Stomach (tissue), 9 donors: ENCODE results near the gene FOXJ3. TPM values are rescaled to one million over a fixed set of nuclear protein-coding genes. Genes with fewer than 3 reads are reported as not detected.

Source experiments
- DNase-seq, 2 donors: peaks; one replicate each; pipeline versions ENCODE4 v3.0.0 to v3.0.0-alpha.2; 2013 to 2019
- H3K27ac ChIP-seq, 5 donors: fragments of 200-600 bp in 4 of 5; sonication (generic) in 4 of 5; one replicate each; pipeline ENCODE4 v1.5.1; 2013 to 2019; ENCODE audit warnings: mild to moderate bottlenecking in 1 of 5, moderate library complexity in 1 of 5
- H3K27me3 ChIP-seq, 3 donors: fragments of 200-600 bp; sonication (generic); one replicate each; pipeline ENCODE4 v1.5.1; 2017 to 2019; ENCODE audit warnings: mixed run types in 1 of 3
- H3K36me3 ChIP-seq, 4 donors: fragments of 200-600 bp; sonication (generic); 1 replicate in 3 of 4; 2 replicates in 1 of 4; pipeline ENCODE4 v1.5.1; 2016 to 2019
- H3K4me1 ChIP-seq, 4 donors: fragments of 200-600 bp; sonication (generic); one replicate each; pipeline ENCODE4 v1.5.1; 2016 to 2019
- H3K4me3 ChIP-seq, 4 donors: fragments of 200-600 bp; sonication (generic) in 3 of 4; one replicate each; pipeline ENCODE4 v1.5.1; 2016 to 2019; ENCODE audit warnings: mild to moderate bottlenecking in 1 of 4
- H3K9me3 ChIP-seq, 4 donors: fragments of 200-600 bp; sonication (generic); one replicate each; pipeline ENCODE4 v1.5.1; 2016 to 2019
- EP300 ChIP-seq: sonication (generic); formaldehyde crosslinking; IDR thresholded peaks from one replicate; pipeline ENCODE4 v1.6.1; 2017; ENCODE audit warnings: antibody characterized with exemption
- POLR2A ChIP-seq, 4 donors: fragments of 450-650 bp; IDR thresholded peaks; one replicate each; pipeline ENCODE4 v1.6.1; 2016; ENCODE audit warnings: antibody characterized with exemption in 4 of 4, control low read depth in 2 of 4, mild to moderate bottlenecking in 1 of 4, moderate library complexity in 1 of 4
- POLR2AphosphoS5 ChIP-seq, 3 donors: sonication (generic); formaldehyde crosslinking; IDR thresholded peaks; one replicate each; pipeline ENCODE4 v1.6.1; 2016; ENCODE audit warnings: antibody characterized with exemption in 3 of 3
- WGBS, 5 donors: extraction: QIAGEN DNeasy Blood & Tissue Kit in 3 of 5; methylation state at CpG; one replicate each; pipeline versions ENCODE4 v1.1.5 to v1.1.7; 2013 to 2018; 5-methylcytosine and 5-hydroxymethylcytosine counted together
- intact Hi-C: fragments of 100-400 bp; cut with DNase I; formaldehyde crosslinking; loops from one replicate; pipeline ENCODE4 v1.15.1; 2023; ENCODE audit warnings: low total_unique reads
- polyA plus RNA-seq, 3 donors: library from polyadenylated mRNA; stranded (reverse); fragments of 200-250 nt; gene quantifications; one replicate each; pipeline ENCODE4 v1.2.3, GENCODE V29; 2013
- total RNA-seq, 5 donors: library from RNA; depleted of rRNA; stranded (reverse); fragments of >200 nt; gene quantifications; one replicate each; pipeline versions ENCODE4 v1.1.0 to v1.2.3, GENCODE V29; 2014 to 2016
- TF ChIP-seq, protein P1 (sequence below), 7 experiments: fragments of 450-650 bp in 4 of 7; fragments of 200-600 bp in 3 of 7; sonication (generic) in 3 of 7; IDR thresholded peaks; one replicate each; pipeline ENCODE4 v1.5.1; 2016 to 2019; ENCODE audit warnings: antibody characterized with exemption in 7 of 7, control low read depth in 2 of 7, mild to moderate bottlenecking in 1 of 7
- donor health status: healthy with polysubstance abuse.
- donor health status: Bipolar disorder and iron deficiency.
- donor health status: healthy.

Gene FOXJ3
- total and polyA plus RNA-seq, 8 donors: 8.3 to 57.3 (median 12.3) TPM

DNA sequence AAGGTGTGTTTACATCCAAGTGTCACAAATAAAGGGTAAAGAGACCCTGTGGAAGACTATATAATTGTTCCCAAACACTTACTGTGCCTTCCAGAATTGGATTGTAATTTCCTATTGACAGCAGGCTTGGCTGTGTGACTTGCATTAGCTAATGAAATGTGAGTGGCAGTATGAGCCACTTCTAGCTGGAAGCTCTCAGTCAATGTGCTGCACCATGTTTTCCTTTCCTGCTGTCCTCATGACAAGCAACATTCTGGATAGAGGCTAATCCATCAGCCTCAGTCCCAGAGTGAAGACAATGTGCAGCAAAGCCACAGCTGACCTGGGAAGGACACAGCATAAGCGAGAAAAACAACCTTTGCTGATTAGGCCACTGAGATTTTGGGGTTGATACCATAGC, 5.9 kb upstream of the FOXJ3 start:
- WGBS, 5 donors: 50 to 80% (median 67%) methylated on average over 1 of the region's 1 CpG
- no peaks in the 10 kb centered on the region for H3K9me3 ChIP-seq
- no peak for TF ChIP-seq EP300
- no peak for TF ChIP-seq POLR2AphosphoS5 (IDR thresholded peaks at IDR 0.05)
- TF ChIP-seq, protein P1, sequence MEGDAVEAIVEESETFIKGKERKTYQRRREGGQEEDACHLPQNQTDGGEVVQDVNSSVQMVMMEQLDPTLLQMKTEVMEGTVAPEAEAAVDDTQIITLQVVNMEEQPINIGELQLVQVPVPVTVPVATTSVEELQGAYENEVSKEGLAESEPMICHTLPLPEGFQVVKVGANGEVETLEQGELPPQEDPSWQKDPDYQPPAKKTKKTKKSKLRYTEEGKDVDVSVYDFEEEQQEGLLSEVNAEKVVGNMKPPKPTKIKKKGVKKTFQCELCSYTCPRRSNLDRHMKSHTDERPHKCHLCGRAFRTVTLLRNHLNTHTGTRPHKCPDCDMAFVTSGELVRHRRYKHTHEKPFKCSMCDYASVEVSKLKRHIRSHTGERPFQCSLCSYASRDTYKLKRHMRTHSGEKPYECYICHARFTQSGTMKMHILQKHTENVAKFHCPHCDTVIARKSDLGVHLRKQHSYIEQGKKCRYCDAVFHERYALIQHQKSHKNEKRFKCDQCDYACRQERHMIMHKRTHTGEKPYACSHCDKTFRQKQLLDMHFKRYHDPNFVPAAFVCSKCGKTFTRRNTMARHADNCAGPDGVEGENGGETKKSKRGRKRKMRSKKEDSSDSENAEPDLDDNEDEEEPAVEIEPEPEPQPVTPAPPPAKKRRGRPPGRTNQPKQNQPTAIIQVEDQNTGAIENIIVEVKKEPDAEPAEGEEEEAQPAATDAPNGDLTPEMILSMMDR (IDR thresholded peaks at IDR 0.05): no peak
- no peak for TF ChIP-seq POLR2A (IDR thresholded peaks at IDR 0.05)
- no peaks in the 10 kb centered on the region for H3K27me3 ChIP-seq
- peaks cover 6 to 36% (median 23%) of the 10 kb centered on the region in 4 donors for H3K4me1 ChIP-seq
- intact Hi-C loops: no loop called here
- no peak overlapping the region for H3K4me3 ChIP-seq
- peak overlapping the region; percentile 25 to 77 (median 48) for H3K27ac ChIP-seq
- DNase-seq: peak in 1 of 2 donors; percentile 17
- H3K36me3 ChIP-seq: no peaks in the 10 kb centered on the region

DNA sequence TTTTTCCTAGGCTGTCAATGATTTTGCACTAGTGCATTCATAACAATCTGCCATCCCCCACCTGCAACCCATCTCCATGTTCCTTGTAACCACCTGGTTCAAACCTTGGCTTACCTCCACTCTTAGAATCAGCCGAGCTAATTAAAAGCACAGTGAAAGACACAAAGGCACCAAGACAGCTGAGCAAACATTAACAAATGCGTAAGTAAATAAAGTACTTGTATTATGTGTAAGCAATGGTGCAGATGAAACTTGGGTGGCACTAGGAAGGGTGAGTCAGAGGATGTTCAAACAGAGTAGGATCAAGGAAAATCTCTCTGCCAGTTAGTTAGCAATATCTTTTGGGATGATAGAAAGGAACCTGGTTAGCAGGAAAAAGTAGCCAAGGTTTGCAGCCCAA, 5.1 kb upstream of the FOXJ3 start:
- peak; percentile 51 to 83 for DNase-seq
- peak in 2 of 3 donors; percentile 75 to 86 for TF ChIP-seq POLR2AphosphoS5 (IDR thresholded peaks at IDR 0.05)
- TF ChIP-seq POLR2A (IDR thresholded peaks at IDR 0.05): no peak
- Histone ChIP-seq H3K9me3 (no peaks in the 10 kb centered on the region), H3K36me3 (no peaks in the 10 kb centered on the region), H3K27me3 (no peaks in the 10 kb centered on the region), H3K27ac (peak overlapping the region in 4 of 5 donors; percentile 25 to 58 (median 45)), H3K4me3 (no peak overlapping the region), H3K4me1 (peaks cover 6 to 40% (median 24%) of the 10 kb centered on the region in 4 donors)
- intact Hi-C loops: no loop called here
- WGBS, 5 donors: 19 to 55% (median 33%) methylated on average over 2 of the region's 2 CpGs

DNA sequence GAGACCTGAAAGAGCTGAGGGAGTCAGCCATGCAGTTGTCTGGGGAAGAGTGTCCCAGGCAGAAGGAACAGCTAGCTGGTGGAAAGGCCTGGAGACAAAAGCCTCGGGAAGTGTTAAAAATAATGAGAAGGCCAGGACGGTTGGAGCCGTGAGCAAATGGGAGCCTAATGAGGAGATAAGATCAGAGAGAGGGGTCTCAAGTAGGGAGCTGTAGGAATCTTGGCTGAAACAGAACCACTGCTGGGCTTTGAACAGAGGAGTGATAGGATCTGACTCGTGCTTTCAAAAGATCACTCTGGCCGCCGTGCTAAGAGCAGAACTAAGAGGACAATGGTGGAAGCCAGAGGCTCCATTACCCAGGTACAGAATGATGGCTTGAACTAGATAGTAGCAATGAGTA, 1.9 kb upstream of the FOXJ3 start:
- TF ChIP-seq EP300 (no peak), POLR2AphosphoS5 (IDR thresholded peaks at IDR 0.05) (no peak), POLR2A (IDR thresholded peaks at IDR 0.05) (no peak)
- TF ChIP-seq, protein P1 (IDR thresholded peaks at IDR 0.05): no peak
- Histone ChIP-seq H3K36me3 (no peaks in the 10 kb centered on the region), H3K4me1 (peaks cover 20 to 64% (median 43%) of the 10 kb centered on the region in 4 donors), H3K27ac (peak overlapping the region in 4 of 5 donors; percentile 96 to 99 (median 96)), H3K9me3 (no peaks in the 10 kb centered on the region), H3K4me3 (no peak overlapping the region), H3K27me3 (no peaks in the 10 kb centered on the region)
- no peak for DNase-seq
- WGBS, 5 donors: 65 to 83% (median 78%) methylated on average over 6 of the region's 6 CpGs
- intact Hi-C loops: no loop called here

DNA sequence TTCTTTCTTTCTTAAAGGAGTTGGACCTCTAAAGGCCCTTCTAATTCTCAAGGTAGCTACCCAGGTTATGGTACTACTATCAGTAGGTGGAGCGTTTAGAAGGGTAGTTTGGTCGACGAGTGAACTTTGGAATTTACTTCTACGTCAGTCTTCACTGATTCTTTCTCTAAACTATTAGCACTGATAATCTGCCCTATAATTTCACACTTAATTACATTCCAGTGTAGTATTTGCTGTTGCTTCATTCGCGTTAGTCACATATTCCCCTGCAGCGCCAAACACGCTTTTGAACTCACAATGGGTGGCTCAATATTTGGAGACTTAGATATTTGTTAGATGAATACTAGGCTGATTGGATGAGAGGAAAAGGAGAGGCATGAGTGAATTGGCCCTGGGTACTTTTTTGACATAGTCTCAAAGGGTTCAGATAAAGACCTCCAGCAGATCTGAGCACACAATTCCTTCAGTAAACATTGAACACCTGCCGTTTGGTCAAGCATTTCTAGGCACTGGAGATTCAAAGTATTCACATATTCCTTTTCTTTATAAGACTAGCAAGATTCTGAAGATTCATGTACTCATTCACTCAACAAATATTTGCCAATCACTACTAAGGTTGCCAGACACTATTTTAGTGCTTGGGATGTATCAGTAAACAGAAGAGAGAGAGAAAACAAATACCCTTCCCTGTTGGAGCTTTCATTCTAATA, 929 bp upstream of the FOXJ3 start:
- DNase-seq: peak; percentile 61 to 80
- intact Hi-C loops: no loop called here
- H3K27ac ChIP-seq: peak overlapping the region; percentile 95 to 99 (median 96)
- H3K27me3 ChIP-seq: no peaks in the 10 kb centered on the region
- peaks cover 20 to 65% (median 48%) of the 10 kb centered on the region in 4 donors for H3K4me1 ChIP-seq
- WGBS, 5 donors: 6 to 13% (median 7%) methylated on average over 9 of the region's 9 CpGs
- TF ChIP-seq POLR2AphosphoS5 (IDR thresholded peaks at IDR 0.05): peak in 2 of 3 donors; percentile 62 to 81
- TF ChIP-seq, protein P1 (IDR thresholded peaks at IDR 0.05): no peak
- H3K36me3 ChIP-seq: no peaks in the 10 kb centered on the region
- peak overlapping the region; percentile 80 to 98 (median 96) for H3K4me3 ChIP-seq
- no peaks in the 10 kb centered on the region for H3K9me3 ChIP-seq
